ENCODE results near the gene MYRIP. TPM values are rescaled to one million over a fixed set of nuclear protein-coding genes. Genes with fewer than 3 reads are reported as not detected.

Gene MYRIP
- total and polyA plus RNA-seq, 4 donors, result 0.98 to 11.7 (median 6.8) TPM

- peaks cover 0 to 3% (median under 1%) of the 10 kb centered on the region in 4 donors for H3K36me3 ChIP-seq (ENCODE audit: control insufficient read depth in 4 of 4, insufficient read depth in 3 of 4, low read depth in 1 of 4, low read length in 3 of 4)
- H3K9ac ChIP-seq (ENCODE audit: low read depth in 1 of 2, low read length in 2 of 2), result no peak overlapping the region
- H3K4me3 ChIP-seq (ENCODE audit: low read depth in 1 of 3, low read length in 3 of 3), result no peak overlapping the region
- H3K27me3 ChIP-seq (ENCODE audit: control insufficient read depth in 4 of 4, insufficient read depth in 4 of 4, low read length in 3 of 4), result no peaks in the 10 kb centered on the region
- TF ChIP-seq FOXA1 (IDR thresholded peaks at IDR 0.05), result no peak
- WGBS, result 89% methylated on average over 6 of the region's 6 CpGs
- no peaks in the 10 kb centered on the region for H3K9me3 ChIP-seq (ENCODE audit: control insufficient read depth in 4 of 4, low read length in 3 of 4)
- DNase-seq (ENCODE audit: low spot score), result no peak
- H3K4me1 ChIP-seq (ENCODE audit: control insufficient read depth in 4 of 4, insufficient read depth in 4 of 4, low read length in 3 of 4), result no peaks in the 10 kb centered on the region
- H3K27ac ChIP-seq (ENCODE audit: low read depth in 1 of 2, low read length in 2 of 2), result no peak overlapping the region
Observed at GRCh38 chr3:40290396-40290795, 481.0 kb downstream of the MYRIP start.

GRCh38 chr3:40291471-40291870, 482.1 kb downstream of the MYRIP start:
- TF ChIP-seq, protein P1, sequence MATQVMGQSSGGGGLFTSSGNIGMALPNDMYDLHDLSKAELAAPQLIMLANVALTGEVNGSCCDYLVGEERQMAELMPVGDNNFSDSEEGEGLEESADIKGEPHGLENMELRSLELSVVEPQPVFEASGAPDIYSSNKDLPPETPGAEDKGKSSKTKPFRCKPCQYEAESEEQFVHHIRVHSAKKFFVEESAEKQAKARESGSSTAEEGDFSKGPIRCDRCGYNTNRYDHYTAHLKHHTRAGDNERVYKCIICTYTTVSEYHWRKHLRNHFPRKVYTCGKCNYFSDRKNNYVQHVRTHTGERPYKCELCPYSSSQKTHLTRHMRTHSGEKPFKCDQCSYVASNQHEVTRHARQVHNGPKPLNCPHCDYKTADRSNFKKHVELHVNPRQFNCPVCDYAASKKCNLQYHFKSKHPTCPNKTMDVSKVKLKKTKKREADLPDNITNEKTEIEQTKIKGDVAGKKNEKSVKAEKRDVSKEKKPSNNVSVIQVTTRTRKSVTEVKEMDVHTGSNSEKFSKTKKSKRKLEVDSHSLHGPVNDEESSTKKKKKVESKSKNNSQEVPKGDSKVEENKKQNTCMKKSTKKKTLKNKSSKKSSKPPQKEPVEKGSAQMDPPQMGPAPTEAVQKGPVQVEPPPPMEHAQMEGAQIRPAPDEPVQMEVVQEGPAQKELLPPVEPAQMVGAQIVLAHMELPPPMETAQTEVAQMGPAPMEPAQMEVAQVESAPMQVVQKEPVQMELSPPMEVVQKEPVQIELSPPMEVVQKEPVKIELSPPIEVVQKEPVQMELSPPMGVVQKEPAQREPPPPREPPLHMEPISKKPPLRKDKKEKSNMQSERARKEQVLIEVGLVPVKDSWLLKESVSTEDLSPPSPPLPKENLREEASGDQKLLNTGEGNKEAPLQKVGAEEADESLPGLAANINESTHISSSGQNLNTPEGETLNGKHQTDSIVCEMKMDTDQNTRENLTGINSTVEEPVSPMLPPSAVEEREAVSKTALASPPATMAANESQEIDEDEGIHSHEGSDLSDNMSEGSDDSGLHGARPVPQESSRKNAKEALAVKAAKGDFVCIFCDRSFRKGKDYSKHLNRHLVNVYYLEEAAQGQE (IDR thresholded peaks at IDR 0.05), result no peak
- TF ChIP-seq, protein P2, sequence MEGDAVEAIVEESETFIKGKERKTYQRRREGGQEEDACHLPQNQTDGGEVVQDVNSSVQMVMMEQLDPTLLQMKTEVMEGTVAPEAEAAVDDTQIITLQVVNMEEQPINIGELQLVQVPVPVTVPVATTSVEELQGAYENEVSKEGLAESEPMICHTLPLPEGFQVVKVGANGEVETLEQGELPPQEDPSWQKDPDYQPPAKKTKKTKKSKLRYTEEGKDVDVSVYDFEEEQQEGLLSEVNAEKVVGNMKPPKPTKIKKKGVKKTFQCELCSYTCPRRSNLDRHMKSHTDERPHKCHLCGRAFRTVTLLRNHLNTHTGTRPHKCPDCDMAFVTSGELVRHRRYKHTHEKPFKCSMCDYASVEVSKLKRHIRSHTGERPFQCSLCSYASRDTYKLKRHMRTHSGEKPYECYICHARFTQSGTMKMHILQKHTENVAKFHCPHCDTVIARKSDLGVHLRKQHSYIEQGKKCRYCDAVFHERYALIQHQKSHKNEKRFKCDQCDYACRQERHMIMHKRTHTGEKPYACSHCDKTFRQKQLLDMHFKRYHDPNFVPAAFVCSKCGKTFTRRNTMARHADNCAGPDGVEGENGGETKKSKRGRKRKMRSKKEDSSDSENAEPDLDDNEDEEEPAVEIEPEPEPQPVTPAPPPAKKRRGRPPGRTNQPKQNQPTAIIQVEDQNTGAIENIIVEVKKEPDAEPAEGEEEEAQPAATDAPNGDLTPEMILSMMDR (IDR thresholded peaks at IDR 0.05; ENCODE audit: low read depth, low read length, missing input control), result no peak
- TF ChIP-seq FOXA1 (IDR thresholded peaks at IDR 0.05) (no peak), SP1 (IDR thresholded peaks at IDR 0.05) (no peak), MAX (IDR thresholded peaks at IDR 0.05) (no peak), HNF4A (conservative IDR thresholded peaks at IDR 0.05) (no peak)
- no peak overlapping the region for H3K27ac ChIP-seq (ENCODE audit: low read depth in 1 of 2, low read length in 2 of 2)
- WGBS, result 93% methylated on average over 4 of the region's 4 CpGs

DNA sequence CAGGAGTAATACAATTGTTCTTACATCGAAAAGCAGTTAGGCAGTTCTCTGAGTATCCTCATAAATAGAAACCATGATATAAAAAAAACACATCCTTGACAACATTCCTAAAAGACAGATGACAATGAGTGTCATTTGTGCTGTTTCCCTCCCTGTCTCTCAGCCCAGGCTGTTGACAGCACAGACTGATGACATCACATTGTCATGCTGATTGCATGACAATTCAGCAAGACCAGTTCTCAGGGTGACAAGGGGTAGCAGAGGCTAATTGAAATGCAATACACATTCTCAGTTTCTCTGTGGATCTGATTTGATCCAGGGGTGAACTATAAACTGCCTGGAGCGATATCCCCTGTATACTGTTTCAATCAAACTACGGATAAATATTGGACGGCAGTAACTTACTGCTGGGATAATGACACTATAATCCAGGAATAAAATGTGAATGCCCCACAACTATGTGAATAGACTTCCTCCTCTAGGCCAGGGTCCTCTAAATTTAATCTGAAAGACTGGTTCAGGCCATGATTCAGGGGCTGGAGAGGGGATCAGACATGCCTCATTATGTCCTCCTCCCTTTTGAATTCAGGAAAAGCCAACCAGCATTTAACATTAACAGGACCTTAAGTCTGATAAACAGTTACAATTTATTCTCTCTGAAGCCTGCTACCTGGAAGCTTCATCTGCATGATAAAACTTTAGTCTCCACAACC, 483.4 kb downstream of the MYRIP start:
- WGBS, result 81% methylated on average over 4 of the region's 4 CpGs
- H3K27me3 ChIP-seq (ENCODE audit: control insufficient read depth in 4 of 4, insufficient read depth in 4 of 4, low read length in 3 of 4), result no peaks in the 10 kb centered on the region
- no peak for DNase-seq (ENCODE audit: low spot score)
- no peak overlapping the region for H3K27ac ChIP-seq (ENCODE audit: low read depth in 1 of 2, low read length in 2 of 2)
- H3K9me3 ChIP-seq (ENCODE audit: control insufficient read depth in 4 of 4, low read length in 3 of 4), result no peaks in the 10 kb centered on the region
- H3K4me1 ChIP-seq (ENCODE audit: control insufficient read depth in 4 of 4, insufficient read depth in 4 of 4, low read length in 3 of 4), result no peaks in the 10 kb centered on the region
- no peak overlapping the region for H3K9ac ChIP-seq (ENCODE audit: low read depth in 1 of 2, low read length in 2 of 2)
- TF ChIP-seq FOXA1 (IDR thresholded peaks at IDR 0.05) (no peak), FOXA2 (IDR thresholded peaks at IDR 0.05) (no peak)
- TF ChIP-seq, protein P1 (IDR thresholded peaks at IDR 0.05), result no peak
- no peak overlapping the region for H3K4me3 ChIP-seq (ENCODE audit: low read depth in 1 of 3, low read length in 3 of 3)
- peaks cover 0 to 6% (median under 1%) of the 10 kb centered on the region in 4 donors for H3K36me3 ChIP-seq (ENCODE audit: control insufficient read depth in 4 of 4, insufficient read depth in 3 of 4, low read depth in 1 of 4, low read length in 3 of 4)

More at GRCh38 chr3:40291471-40291870, 482.1 kb downstream of the MYRIP start:
- Histone ChIP-seq H3K27me3 (ENCODE audit: control insufficient read depth in 4 of 4, insufficient read depth in 4 of 4, low read length in 3 of 4) (no peaks in the 10 kb centered on the region), H3K36me3 (ENCODE audit: control insufficient read depth in 4 of 4, insufficient read depth in 3 of 4, low read depth in 1 of 4, low read length in 3 of 4) (peaks cover 0 to 6% (median under 1%) of the 10 kb centered on the region in 4 donors), H3K4me3 (ENCODE audit: low read depth in 1 of 3, low read length in 3 of 3) (no peak overlapping the region), H3K9ac (ENCODE audit: low read depth in 1 of 2, low read length in 2 of 2) (no peak overlapping the region), H3K4me1 (ENCODE audit: control insufficient read depth in 4 of 4, insufficient read depth in 4 of 4, low read length in 3 of 4) (no peaks in the 10 kb centered on the region), H3K9me3 (ENCODE audit: control insufficient read depth in 4 of 4, low read length in 3 of 4) (no peaks in the 10 kb centered on the region)
- no peak for DNase-seq (ENCODE audit: low spot score)

Measured in liver (tissue), 9 donors.